ENCODE results near the gene ZNF787.

ZNF787 gene

GRCh38 chr19:56097776-56098175 lies 23.3 kb downstream of the ZNF787 start:
- TF ChIP-seq CTCF (IDR thresholded peaks at IDR 0.05; ENCODE audit: low read depth, low read length) = no peak
- no peak overlapping the region for H3K4me3 ChIP-seq (ENCODE audit: low read depth, low read length)

- H3K4me3 ChIP-seq (ENCODE audit: low read depth, low read length) = no peak overlapping the region
- TF ChIP-seq CTCF (IDR thresholded peaks at IDR 0.05; ENCODE audit: low read depth, low read length) = no peak
These were observed 23.8 kb downstream of the ZNF787 start for GRCh38 chr19:56097306-56097705.

- no peak for TF ChIP-seq CTCF (IDR thresholded peaks at IDR 0.05; ENCODE audit: low read depth, low read length)
- no peak overlapping the region for H3K4me3 ChIP-seq (ENCODE audit: low read depth, low read length)
These were observed 24.4 kb downstream of the ZNF787 start for GRCh38 chr19:56096665-56097064.

GRCh38 chr19:56094449-56094848 lies 26.6 kb downstream of the ZNF787 start:
- no peak for TF ChIP-seq CTCF (IDR thresholded peaks at IDR 0.05; ENCODE audit: low read depth, low read length)
- no peak overlapping the region for H3K4me3 ChIP-seq (ENCODE audit: low read depth, low read length)

- no peak for TF ChIP-seq CTCF (IDR thresholded peaks at IDR 0.05; ENCODE audit: low read depth, low read length)
- no peak overlapping the region for H3K4me3 ChIP-seq (ENCODE audit: low read depth, low read length)
These were observed 28.1 kb downstream of the ZNF787 start for GRCh38 chr19:56092685-56093631.

- no peak overlapping the region for H3K4me3 ChIP-seq (ENCODE audit: low read depth, low read length)
- no peak for TF ChIP-seq CTCF (IDR thresholded peaks at IDR 0.05; ENCODE audit: low read depth, low read length)
These were observed 29.1 kb downstream of the ZNF787 start for GRCh38 chr19:56091751-56092546.

GRCh38 chr19:56091066-56091490 lies 30.0 kb downstream of the ZNF787 start:
- no peak overlapping the region for H3K4me3 ChIP-seq (ENCODE audit: low read depth, low read length)

More at GRCh38 chr19:56091066-56091490, 30.0 kb downstream of the ZNF787 start:
- no peak for TF ChIP-seq CTCF (IDR thresholded peaks at IDR 0.05; ENCODE audit: low read depth, low read length)

Data from WI38 (cell line).